Jurkat, Clone E6-1 (cell line): ENCODE results near the gene GPR21.
A peak's percentile ranks its signal among the peaks of the same experiment; 100 is the strongest.

Experiments used
- DNase-seq: peaks from one replicate; pipeline ENCODE4 v3.0.0-alpha.2; 2011; ENCODE audit warnings: low read depth, low spot score
- H3K4me3 ChIP-seq: 2 replicates; pipeline ENCODE4 v1.5.1; 2011; ENCODE audit warnings: mild to moderate bottlenecking, low read length, control low read depth, moderate library complexity

The GPR21 gene

GRCh38 chr9:123061216-123061615 lies 27.7 kb downstream of the GPR21 start:
- H3K4me3 ChIP-seq, result no peak overlapping the region
- no peak for DNase-seq

- no peak overlapping the region for H3K4me3 ChIP-seq
- DNase-seq, result no peak
These were observed 29.1 kb downstream of the GPR21 start for GRCh38 chr9:123062351-123063176.

GRCh38 chr9:123063177-123063598 lies 29.7 kb downstream of the GPR21 start:
- DNase-seq, result no peak
- no peak overlapping the region for H3K4me3 ChIP-seq

GRCh38 chr9:123063896-123064295 lies 30.4 kb downstream of the GPR21 start:
- no peak for DNase-seq
- H3K4me3 ChIP-seq, result no peak overlapping the region

- no peak overlapping the region for H3K4me3 ChIP-seq
- DNase-seq, result no peak
These were observed 31.2 kb downstream of the GPR21 start for GRCh38 chr9:123064716-123065115.

GRCh38 chr9:123065196-123065595 lies 31.7 kb downstream of the GPR21 start:
- no peak for DNase-seq
- no peak overlapping the region for H3K4me3 ChIP-seq

GRCh38 chr9:123067136-123067535 lies 33.7 kb downstream of the GPR21 start:
- no peak for DNase-seq
- no peak overlapping the region for H3K4me3 ChIP-seq

- DNase-seq, result no peak
- no peak overlapping the region for H3K4me3 ChIP-seq
These were observed 35.6 kb downstream of the GPR21 start for GRCh38 chr9:123069010-123069481.

- DNase-seq, result no peak
- H3K4me3 ChIP-seq, result no peak overlapping the region
These were observed 36.7 kb downstream of the GPR21 start for GRCh38 chr9:123070198-123070597.

- no peak for DNase-seq
- no peak overlapping the region for H3K4me3 ChIP-seq
These were observed 39.0 kb downstream of the GPR21 start for GRCh38 chr9:123072407-123072995.

GRCh38 chr9:123073441-123073840 lies 40.0 kb downstream of the GPR21 start:
- no peak for DNase-seq
- H3K4me3 ChIP-seq, result no peak overlapping the region

- no peak for DNase-seq
- no peak overlapping the region for H3K4me3 ChIP-seq
These were observed 40.5 kb downstream of the GPR21 start for GRCh38 chr9:123073991-123074422.

- no peak for DNase-seq
- no peak overlapping the region for H3K4me3 ChIP-seq
These were observed 41.2 kb downstream of the GPR21 start for GRCh38 chr9:123074628-123075027.

- no peak for DNase-seq
- no peak overlapping the region for H3K4me3 ChIP-seq
These were observed 47.0 kb downstream of the GPR21 start for GRCh38 chr9:123080444-123080843.

- DNase-seq, result peak; percentile 37
- H3K4me3 ChIP-seq, result no peak overlapping the region
These were observed 48.4 kb downstream of the GPR21 start for GRCh38 chr9:123081824-123082223.

GRCh38 chr9:123083680-123084079 lies 50.2 kb downstream of the GPR21 start:
- H3K4me3 ChIP-seq, result no peak overlapping the region
- DNase-seq, result no peak

GRCh38 chr9:123084256-123084655 lies 50.8 kb downstream of the GPR21 start:
- no peak overlapping the region for H3K4me3 ChIP-seq
- DNase-seq, result no peak
